Measurements from ENCODE around the gene LRP4. TPM values are rescaled to one million over a fixed set of nuclear protein-coding genes. Genes with fewer than 3 reads are reported as not detected.
A peak's percentile ranks its signal among the peaks of the same experiment; 100 is the strongest.

The LRP4 gene
- polyA plus RNA-seq, 1 donor from 2014 or later, result not detected

- H3K4me1 Mint-ChIP-seq, result peaks cover 19 to 23% (median 22%) of the 10 kb centered on the region in 3 donors
- no peak overlapping the region for H3K27ac Mint-ChIP-seq
- no peaks in the 10 kb centered on the region for H3K9me3 Mint-ChIP-seq
- H3K27me3 Mint-ChIP-seq, result no peaks in the 10 kb centered on the region
- H3K4me3 Mint-ChIP-seq, result peak overlapping the region in 1 of 4 donors; percentile 18
- H3K36me3 Mint-ChIP-seq, result peaks cover 2% of the 10 kb centered on the region
Measured at GRCh38 chr11:46827995-46828394, 90.4 kb downstream of the LRP4 start.

- peak overlapping the region in 1 of 3 donors; percentile 69 for H3K27ac Mint-ChIP-seq
- peaks cover 16 to 22% (median 22%) of the 10 kb centered on the region in 3 donors for H3K4me1 Mint-ChIP-seq
- H3K9me3 Mint-ChIP-seq, result no peaks in the 10 kb centered on the region
- peak overlapping the region; percentile 69 to 86 (median 78) for H3K4me3 Mint-ChIP-seq
- no peaks in the 10 kb centered on the region for H3K36me3 Mint-ChIP-seq
- H3K27me3 Mint-ChIP-seq, result no peaks in the 10 kb centered on the region
Measured at GRCh38 chr11:46826310-46827044, 91.9 kb downstream of the LRP4 start.

GRCh38 chr11:46808799-46809431, 109.4 kb downstream of the LRP4 start:
- no peaks in the 10 kb centered on the region for H3K27me3 Mint-ChIP-seq
- peak overlapping the region in 1 of 3 donors; percentile 7 for H3K27ac Mint-ChIP-seq
- no peak overlapping the region for H3K4me3 Mint-ChIP-seq
- no peaks in the 10 kb centered on the region for H3K9me3 Mint-ChIP-seq
- H3K4me1 Mint-ChIP-seq, result no peaks in the 10 kb centered on the region
- H3K36me3 Mint-ChIP-seq, result peaks cover 3% of the 10 kb centered on the region

Other genes with a start within 250 kb of the LRP4 start
- 42.6 TPM for gene ARHGAP1, start 217.9 kb downstream of the LRP4 start, polyA plus RNA-seq
- gene ZNF408, start 217.5 kb downstream of the LRP4 start, polyA plus RNA-seq, result 12.4 TPM
- gene F2, start 199.3 kb downstream of the LRP4 start, polyA plus RNA-seq, result not detected
- gene CKAP5, start 72.3 kb downstream of the LRP4 start, polyA plus RNA-seq, result 10.3 TPM
- gene CSTPP1, start 18.2 kb upstream of the LRP4 start, polyA plus RNA-seq, result 17.5 TPM

Data from IgD-negative memory B cell (primary cell).